DND-41 (cell line): Measurements from ENCODE around the gene SLC17A8.

Experiments
- ATAC-seq: fragments of 200-7000 bp; cut with Tn5 transposase; 3 replicates; pipeline ENCODE4 v1.9.1; 2021; ENCODE audit warnings: low read depth; ENCODE audit not compliant: insufficient read depth
- DNase-seq: peaks from one replicate; pipeline ENCODE4 v3.0.0-alpha.2; 2020
- H2AFZ ChIP-seq: 2 replicates; pipeline ENCODE4 v1.6.0; 2012; ENCODE audit warnings: low read depth, low read length
- H3K27ac ChIP-seq: 2 replicates; pipeline ENCODE4 v1.5.1; 2012; ENCODE audit warnings: low read length, inconsistent platforms
- H3K27me3 ChIP-seq: fragments of 200-600 bp; sonication (generic); 2 replicates; pipeline ENCODE4 v1.6.0; 2012; ENCODE audit warnings: low read length, mild to moderate bottlenecking, inconsistent platforms; ENCODE audit not compliant: insufficient read depth, poor library complexity
- H3K36me3 ChIP-seq: 2 replicates; pipeline ENCODE4 v1.5.1; 2012; ENCODE audit warnings: low read length, inconsistent platforms; ENCODE audit not compliant: insufficient read depth
- H3K4me1 ChIP-seq: 2 replicates; pipeline ENCODE4 v1.5.1; 2012; ENCODE audit warnings: mild to moderate bottlenecking, low read length; ENCODE audit not compliant: insufficient read depth
- H3K4me2 ChIP-seq: 2 replicates; pipeline ENCODE4 v1.6.0; 2012; ENCODE audit warnings: mild to moderate bottlenecking, moderate library complexity, low read length, inconsistent platforms; ENCODE audit not compliant: insufficient read depth
- H3K4me3 ChIP-seq, 2 experiments: fragments of 200-600 bp in 1 of 2; shearing (Covaris generic) in 1 of 2; 2 replicates each; pipeline ENCODE4 v1.5.1; 2012 to 2016; ENCODE audit warnings: inconsistent platforms in 2 of 2, low read length in 2 of 2, mild to moderate bottlenecking in 2 of 2, low read depth in 1 of 2, moderate library complexity in 1 of 2
- H3K79me2 ChIP-seq: 2 replicates; pipeline ENCODE4 v1.6.0; 2012; ENCODE audit warnings: low read length, inconsistent platforms; ENCODE audit not compliant: insufficient read depth
- H3K9ac ChIP-seq: 2 replicates; pipeline ENCODE4 v1.6.0; 2012; ENCODE audit warnings: low read depth, mild to moderate bottlenecking, inconsistent platforms, low read length, moderate library complexity
- H3K9me3 ChIP-seq: 2 replicates; pipeline ENCODE4 v1.5.1; 2012; ENCODE audit warnings: low read length, moderate library complexity, mild to moderate bottlenecking, inconsistent platforms; ENCODE audit not compliant: insufficient read depth, severe bottlenecking
- H4K20me1 ChIP-seq: 2 replicates; pipeline ENCODE4 v1.6.0; 2012; ENCODE audit warnings: low read length; ENCODE audit not compliant: insufficient read depth
- EZH2 ChIP-seq: IDR thresholded peaks from 3 replicates; pipeline ENCODE4 v1.6.1; 2012; ENCODE audit warnings: borderline replicate concordance, low read depth, mild to moderate bottlenecking, moderate library complexity, low read length, inconsistent platforms; ENCODE audit not compliant: severe bottlenecking
- TF ChIP-seq, protein P1 (sequence below): IDR thresholded peaks from 2 replicates; pipeline ENCODE4 v1.5.1; 2012; ENCODE audit warnings: borderline replicate concordance, low read length, moderate library complexity, mild to moderate bottlenecking; ENCODE audit not compliant: poor library complexity, severe bottlenecking; ENCODE audit errors: extremely low read depth

SLC17A8 gene

DNA sequence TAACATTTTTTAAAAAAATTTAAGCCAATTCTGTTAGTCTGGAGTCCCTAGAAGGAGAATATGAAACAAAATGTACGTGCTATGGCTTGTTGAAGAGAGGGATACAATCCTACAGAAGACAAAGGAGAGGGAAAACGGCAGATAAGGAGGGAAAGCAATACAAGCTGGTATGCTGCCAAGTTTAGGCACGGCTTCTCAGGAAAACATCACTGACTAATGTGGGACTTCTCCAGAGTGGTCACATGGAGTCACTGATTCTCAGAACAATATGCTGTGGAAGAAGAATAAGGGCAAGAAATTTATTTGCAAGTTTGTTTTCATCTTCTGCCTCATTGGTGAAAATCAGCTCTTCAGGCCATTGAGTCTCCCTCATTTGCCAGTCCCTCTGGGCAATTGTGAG is 93.9 kb downstream of the SLC17A8 start:
- H3K27me3 ChIP-seq, result no peaks in the 10 kb centered on the region
- no peak overlapping the region for H3K27ac ChIP-seq
- DNase-seq (no peak), ATAC-seq (no peak)
- no peak overlapping the region for H3K9ac ChIP-seq
- no peaks in the 10 kb centered on the region for H3K79me2 ChIP-seq
- H3K36me3 ChIP-seq, result no peaks in the 10 kb centered on the region
- H3K4me3 ChIP-seq, result no peak overlapping the region
- H3K9me3 ChIP-seq, result no peaks in the 10 kb centered on the region
- no peak overlapping the region for H3K4me2 ChIP-seq
- H4K20me1 ChIP-seq, result no peaks in the 10 kb centered on the region
- H2AFZ ChIP-seq, result no peak overlapping the region
- TF ChIP-seq, protein P1, sequence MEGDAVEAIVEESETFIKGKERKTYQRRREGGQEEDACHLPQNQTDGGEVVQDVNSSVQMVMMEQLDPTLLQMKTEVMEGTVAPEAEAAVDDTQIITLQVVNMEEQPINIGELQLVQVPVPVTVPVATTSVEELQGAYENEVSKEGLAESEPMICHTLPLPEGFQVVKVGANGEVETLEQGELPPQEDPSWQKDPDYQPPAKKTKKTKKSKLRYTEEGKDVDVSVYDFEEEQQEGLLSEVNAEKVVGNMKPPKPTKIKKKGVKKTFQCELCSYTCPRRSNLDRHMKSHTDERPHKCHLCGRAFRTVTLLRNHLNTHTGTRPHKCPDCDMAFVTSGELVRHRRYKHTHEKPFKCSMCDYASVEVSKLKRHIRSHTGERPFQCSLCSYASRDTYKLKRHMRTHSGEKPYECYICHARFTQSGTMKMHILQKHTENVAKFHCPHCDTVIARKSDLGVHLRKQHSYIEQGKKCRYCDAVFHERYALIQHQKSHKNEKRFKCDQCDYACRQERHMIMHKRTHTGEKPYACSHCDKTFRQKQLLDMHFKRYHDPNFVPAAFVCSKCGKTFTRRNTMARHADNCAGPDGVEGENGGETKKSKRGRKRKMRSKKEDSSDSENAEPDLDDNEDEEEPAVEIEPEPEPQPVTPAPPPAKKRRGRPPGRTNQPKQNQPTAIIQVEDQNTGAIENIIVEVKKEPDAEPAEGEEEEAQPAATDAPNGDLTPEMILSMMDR, result no peak
- no peak for TF ChIP-seq EZH2
- H3K4me1 ChIP-seq, result no peaks in the 10 kb centered on the region

DNA sequence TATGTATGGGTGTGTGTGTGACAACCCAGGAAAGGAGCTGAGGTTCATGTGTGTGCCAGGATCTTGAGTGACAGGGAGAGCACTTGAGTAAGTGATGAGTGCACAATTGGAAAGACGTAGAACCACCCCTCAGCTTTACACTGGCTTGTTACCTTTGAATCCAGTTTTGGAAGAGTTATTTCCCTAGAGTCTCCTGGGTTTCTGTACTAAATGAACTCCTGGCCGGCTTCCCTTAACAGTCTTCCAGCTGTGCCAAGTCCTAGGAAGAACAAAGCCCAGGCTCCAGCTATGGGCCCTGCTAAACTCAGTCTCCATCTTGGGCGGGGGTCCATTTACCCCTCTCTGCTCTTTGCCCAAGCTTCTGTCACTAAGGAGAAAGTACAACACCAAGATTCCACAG is 97.1 kb downstream of the SLC17A8 start:
- DNase-seq, result no peak
- Histone ChIP-seq H3K9me3 (no peaks in the 10 kb centered on the region), H3K27ac (no peak overlapping the region), H3K4me2 (no peak overlapping the region), H3K4me3 (no peak overlapping the region), H3K4me1 (no peaks in the 10 kb centered on the region), H3K79me2 (no peaks in the 10 kb centered on the region), H3K9ac (no peak overlapping the region), H4K20me1 (no peaks in the 10 kb centered on the region), H2AFZ (no peak overlapping the region), H3K27me3 (no peaks in the 10 kb centered on the region), H3K36me3 (no peaks in the 10 kb centered on the region)
- no peak for TF ChIP-seq EZH2
- TF ChIP-seq, protein P1, result no peak
- ATAC-seq, result no peak

DNA sequence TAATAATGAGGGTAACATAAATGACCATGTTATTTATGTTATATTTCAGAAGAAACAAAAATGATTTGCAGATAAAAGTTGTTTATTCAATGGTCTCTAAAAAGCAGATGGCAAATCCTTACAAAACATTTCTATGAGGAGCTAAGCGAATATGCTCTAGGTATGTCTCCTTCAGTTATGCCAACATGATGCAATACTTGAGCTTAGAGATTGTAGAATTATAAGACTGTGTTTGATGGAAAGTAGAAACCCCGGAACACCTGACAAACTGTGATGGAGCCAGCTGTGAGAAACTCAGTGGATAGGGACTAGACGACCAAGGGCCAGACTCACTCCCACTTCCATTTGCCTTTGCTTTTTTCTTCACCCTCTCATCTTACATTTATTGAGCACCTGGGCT is 99.0 kb downstream of the SLC17A8 start:
- Histone ChIP-seq H3K36me3 (no peaks in the 10 kb centered on the region), H3K79me2 (no peaks in the 10 kb centered on the region), H3K27me3 (no peaks in the 10 kb centered on the region), H4K20me1 (no peaks in the 10 kb centered on the region), H3K27ac (no peak overlapping the region), H3K9ac (no peak overlapping the region), H2AFZ (no peak overlapping the region), H3K9me3 (no peaks in the 10 kb centered on the region), H3K4me1 (no peaks in the 10 kb centered on the region), H3K4me2 (no peak overlapping the region), H3K4me3 (no peak overlapping the region)
- DNase-seq, result no peak
- no peak for ATAC-seq
- TF ChIP-seq, protein P1, result no peak
- no peak for TF ChIP-seq EZH2

DNA sequence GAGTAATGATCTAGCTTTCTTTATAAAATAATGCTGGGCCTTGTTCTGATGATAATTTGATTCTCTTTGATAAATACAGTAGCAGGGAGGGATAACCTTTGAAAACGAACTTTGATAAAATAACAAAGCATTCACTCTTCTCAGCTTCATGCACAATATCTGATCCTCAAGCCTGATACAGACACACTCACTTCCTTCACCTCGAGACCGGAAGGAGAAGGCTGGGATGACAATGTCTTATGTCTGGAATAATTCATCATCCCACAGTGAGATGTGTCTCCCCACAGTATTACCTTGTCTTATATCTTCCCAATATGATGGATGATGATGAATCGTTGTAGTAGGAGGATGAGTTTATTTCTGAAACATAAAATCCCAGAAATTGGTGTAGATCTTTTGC is 101.3 kb downstream of the SLC17A8 start:
- no peaks in the 10 kb centered on the region for H3K4me1 ChIP-seq
- H3K79me2 ChIP-seq, result no peaks in the 10 kb centered on the region
- no peaks in the 10 kb centered on the region for H4K20me1 ChIP-seq
- H3K27me3 ChIP-seq, result no peaks in the 10 kb centered on the region
- H3K27ac ChIP-seq, result no peak overlapping the region
- no peak overlapping the region for H2AFZ ChIP-seq
- ATAC-seq (no peak), DNase-seq (no peak)
- no peaks in the 10 kb centered on the region for H3K9me3 ChIP-seq
- no peaks in the 10 kb centered on the region for H3K36me3 ChIP-seq
- no peak overlapping the region for H3K9ac ChIP-seq
- no peak overlapping the region for H3K4me3 ChIP-seq
- no peak overlapping the region for H3K4me2 ChIP-seq
- TF ChIP-seq, protein P1, result no peak
- TF ChIP-seq EZH2, result no peak
